Lung (tissue), 12 donors: Measurements from ENCODE around the gene GEMIN5. TPM values are rescaled to one million over a fixed set of nuclear protein-coding genes. Genes with fewer than 3 reads are reported as not detected.
A peak's percentile ranks its signal among the peaks of the same experiment; 100 is the strongest.

Experiments used
- ATAC-seq: fragments of 200-7000 bp; cut with Tn5 transposase; one replicate; pipeline ENCODE4 v1.9.1; 2020; ENCODE audit warnings: moderate number of reproducible peaks; ENCODE audit not compliant: insufficient read depth, low FRiP score
- DNase-seq, 3 donors: peaks; one replicate each; pipeline ENCODE4 v3.0.0-alpha.2; 2013 to 2017
- H3K27ac ChIP-seq, 2 donors: one replicate each; pipeline ENCODE4 v1.5.1; 2013; ENCODE audit warnings: mild to moderate bottlenecking in 2 of 2, moderate library complexity in 2 of 2, control low read depth in 1 of 2, inconsistent platforms in 1 of 2, low read depth in 1 of 2, low read length in 1 of 2
- H3K27me3 ChIP-seq, 3 donors: one replicate each; pipeline ENCODE4 v1.5.1; 2013; ENCODE audit warnings: low read length in 2 of 3; ENCODE audit not compliant: control insufficient read depth in 3 of 3, insufficient read depth in 3 of 3
- H3K36me3 ChIP-seq, 4 donors: one replicate each; pipeline ENCODE4 v1.5.1; 2013; ENCODE audit warnings: low read length in 4 of 4, mild to moderate bottlenecking in 1 of 4, moderate library complexity in 1 of 4; ENCODE audit not compliant: control insufficient read depth in 4 of 4, insufficient read depth in 4 of 4
- H3K4me1 ChIP-seq, 5 donors: one replicate each; pipeline ENCODE4 v1.5.1; 2013; ENCODE audit warnings: low read length in 5 of 5, mild to moderate bottlenecking in 2 of 5, moderate library complexity in 1 of 5; ENCODE audit not compliant: control insufficient read depth in 5 of 5, insufficient read depth in 5 of 5
- H3K4me3 ChIP-seq: one replicate; pipeline ENCODE4 v1.5.1; 2013; ENCODE audit warnings: mild to moderate bottlenecking, control low read depth, moderate library complexity
- H3K9ac ChIP-seq, 2 donors: one replicate each; pipeline ENCODE4 v1.5.1; 2013; ENCODE audit warnings: low read length in 2 of 2, control low read depth in 1 of 2; ENCODE audit not compliant: insufficient read depth in 1 of 2
- H3K9me3 ChIP-seq, 4 donors: one replicate each; pipeline ENCODE4 v1.5.1; 2013; ENCODE audit warnings: low read length in 3 of 4, mild to moderate bottlenecking in 1 of 4, moderate library complexity in 1 of 4; ENCODE audit not compliant: control insufficient read depth in 4 of 4, insufficient read depth in 3 of 4
- WGBS, 2 donors: extraction: QIAGEN DNeasy Blood & Tissue Kit; methylation state at CpG; one replicate each; pipeline ENCODE4 v1.1.7; 2013; 5-methylcytosine and 5-hydroxymethylcytosine counted together
- polyA plus RNA-seq, 2 donors: library from polyadenylated mRNA; stranded (reverse); fragments of 200-250 nt; gene quantifications; one replicate each; pipeline ENCODE4 v1.2.1, GENCODE V29; 2013
- total RNA-seq, 2 donors: library from RNA; depleted of rRNA in 1 of 2; stranded (reverse); fragments of >200 nt in 1 of 2; gene quantifications; one replicate each; pipeline ENCODE4 v1.2.1, GENCODE V29; 2014 to 2021
- TF ChIP-seq, protein P1 (sequence below): IDR thresholded peaks from 2 replicates; pipeline ENCODE4 v1.5.1; 2012; ENCODE audit warnings: mild to moderate bottlenecking; ENCODE audit errors: control extremely low read depth, extremely low read depth
- donor health status: control.
- donor health status: control.
- donor health status: Bipolar disorder and iron deficiency.
- donor health status: healthy.
- donor health status: DM: yes; HTN: yes; CAD: no.

The GEMIN5 gene
- total and polyA plus RNA-seq, 4 donors = 2.8 to 18.3 (median 10.8) TPM

- TF ChIP-seq, protein P1, sequence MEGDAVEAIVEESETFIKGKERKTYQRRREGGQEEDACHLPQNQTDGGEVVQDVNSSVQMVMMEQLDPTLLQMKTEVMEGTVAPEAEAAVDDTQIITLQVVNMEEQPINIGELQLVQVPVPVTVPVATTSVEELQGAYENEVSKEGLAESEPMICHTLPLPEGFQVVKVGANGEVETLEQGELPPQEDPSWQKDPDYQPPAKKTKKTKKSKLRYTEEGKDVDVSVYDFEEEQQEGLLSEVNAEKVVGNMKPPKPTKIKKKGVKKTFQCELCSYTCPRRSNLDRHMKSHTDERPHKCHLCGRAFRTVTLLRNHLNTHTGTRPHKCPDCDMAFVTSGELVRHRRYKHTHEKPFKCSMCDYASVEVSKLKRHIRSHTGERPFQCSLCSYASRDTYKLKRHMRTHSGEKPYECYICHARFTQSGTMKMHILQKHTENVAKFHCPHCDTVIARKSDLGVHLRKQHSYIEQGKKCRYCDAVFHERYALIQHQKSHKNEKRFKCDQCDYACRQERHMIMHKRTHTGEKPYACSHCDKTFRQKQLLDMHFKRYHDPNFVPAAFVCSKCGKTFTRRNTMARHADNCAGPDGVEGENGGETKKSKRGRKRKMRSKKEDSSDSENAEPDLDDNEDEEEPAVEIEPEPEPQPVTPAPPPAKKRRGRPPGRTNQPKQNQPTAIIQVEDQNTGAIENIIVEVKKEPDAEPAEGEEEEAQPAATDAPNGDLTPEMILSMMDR = no peak
- H3K27ac ChIP-seq = peak overlapping the region in 1 of 2 donors; percentile 89
- H3K9ac ChIP-seq = peak overlapping the region in 1 of 2 donors; percentile 91
- peak in 1 of 3 donors; percentile 6 for DNase-seq
- H3K36me3 ChIP-seq = peaks cover 0 to 2% (median 0%) of the 10 kb centered on the region in 4 donors
- H3K4me3 ChIP-seq = no peak overlapping the region
- no peaks in the 10 kb centered on the region for H3K9me3 ChIP-seq
- no peak for ATAC-seq
- H3K4me1 ChIP-seq = peaks cover 7 to 23% (median 16%) of the 10 kb centered on the region in 5 donors
- 61 to 83% methylated on average over 6 of the region's 6 CpGs for WGBS, 2 donors
- no peaks in the 10 kb centered on the region for H3K27me3 ChIP-seq
These were observed 88.7 kb downstream of the GEMIN5 start for GRCh38 chr5:154849264-154849785.

GRCh38 chr5:154844809-154845208, 93.2 kb downstream of the GEMIN5 start:
- no peak overlapping the region for H3K9ac ChIP-seq
- peaks cover 0 to 7% (median under 1%) of the 10 kb centered on the region in 4 donors for H3K36me3 ChIP-seq
- TF ChIP-seq, protein P1 = no peak
- H3K4me3 ChIP-seq = no peak overlapping the region
- DNase-seq (no peak), ATAC-seq (no peak)
- H3K9me3 ChIP-seq = no peaks in the 10 kb centered on the region
- H3K27me3 ChIP-seq = no peaks in the 10 kb centered on the region
- no peak overlapping the region for H3K27ac ChIP-seq
- peaks cover 3 to 22% (median 8%) of the 10 kb centered on the region in 5 donors for H3K4me1 ChIP-seq
- WGBS, 2 donors = 61 to 77% methylated on average over 5 of the region's 5 CpGs

DNA sequence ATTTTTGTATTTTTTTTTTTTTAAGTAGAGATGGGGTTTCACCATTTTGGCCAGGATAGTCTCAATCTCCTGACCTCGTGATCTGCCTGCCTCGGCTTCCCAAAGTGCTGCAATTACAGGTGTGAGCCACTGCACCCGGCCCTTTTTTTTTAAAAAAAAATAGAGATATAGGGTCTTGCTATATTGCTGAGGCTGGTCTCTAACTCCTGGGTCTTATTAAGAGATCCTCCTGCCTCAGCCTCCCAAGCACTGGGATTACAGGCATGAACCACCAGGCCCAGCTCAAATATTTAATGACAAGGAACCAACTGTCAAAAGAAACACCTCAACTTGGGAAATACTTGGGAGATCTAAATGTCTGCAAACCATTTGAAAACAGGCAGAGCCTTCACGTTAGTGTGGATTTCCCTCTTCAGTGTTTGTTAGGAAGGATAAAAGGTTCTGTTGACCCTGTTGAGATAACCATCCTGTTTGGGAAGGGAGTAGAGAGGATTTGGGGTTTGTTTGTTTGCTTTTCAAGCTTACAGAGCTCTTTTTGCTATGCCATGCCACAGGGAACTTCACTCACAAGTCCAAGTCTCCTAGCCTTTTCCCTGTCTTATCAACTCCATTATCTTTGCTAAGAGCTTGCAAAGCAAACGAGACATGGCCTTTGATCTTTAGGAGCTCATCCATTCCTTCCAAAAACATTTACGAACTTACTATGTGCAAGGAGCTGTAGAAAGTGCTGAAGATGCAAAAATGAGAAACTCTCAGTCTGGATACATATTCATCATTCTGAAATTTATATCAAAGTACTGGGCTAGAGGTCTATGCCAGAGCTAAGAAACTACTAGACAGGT, 95.1 kb downstream of the GEMIN5 start:
- TF ChIP-seq, protein P1 = no peak
- DNase-seq (no peak), ATAC-seq (no peak)
- no peak overlapping the region for H3K27ac ChIP-seq
- H3K27me3 ChIP-seq = no peaks in the 10 kb centered on the region
- peaks cover 0 to 9% (median 2%) of the 10 kb centered on the region in 4 donors for H3K36me3 ChIP-seq
- H3K4me1 ChIP-seq = peaks cover 0 to 12% (median 5%) of the 10 kb centered on the region in 5 donors
- H3K4me3 ChIP-seq = no peak overlapping the region
- no peak overlapping the region for H3K9ac ChIP-seq
- H3K9me3 ChIP-seq = no peaks in the 10 kb centered on the region
- 80 to 89% methylated on average over 6 of the region's 6 CpGs for WGBS, 2 donors
